ENCODE measurements around the gene ADAM19. TPM values are rescaled to one million over a fixed set of nuclear protein-coding genes. Genes with fewer than 3 reads are reported as not detected.
A peak's percentile ranks its signal among the peaks of the same experiment; 100 is the strongest.

The ADAM19 gene
- polyA plus RNA-seq, 1 of the 3 experiments (the other 2 are of a cell fraction) = 46.9 TPM

DNA sequence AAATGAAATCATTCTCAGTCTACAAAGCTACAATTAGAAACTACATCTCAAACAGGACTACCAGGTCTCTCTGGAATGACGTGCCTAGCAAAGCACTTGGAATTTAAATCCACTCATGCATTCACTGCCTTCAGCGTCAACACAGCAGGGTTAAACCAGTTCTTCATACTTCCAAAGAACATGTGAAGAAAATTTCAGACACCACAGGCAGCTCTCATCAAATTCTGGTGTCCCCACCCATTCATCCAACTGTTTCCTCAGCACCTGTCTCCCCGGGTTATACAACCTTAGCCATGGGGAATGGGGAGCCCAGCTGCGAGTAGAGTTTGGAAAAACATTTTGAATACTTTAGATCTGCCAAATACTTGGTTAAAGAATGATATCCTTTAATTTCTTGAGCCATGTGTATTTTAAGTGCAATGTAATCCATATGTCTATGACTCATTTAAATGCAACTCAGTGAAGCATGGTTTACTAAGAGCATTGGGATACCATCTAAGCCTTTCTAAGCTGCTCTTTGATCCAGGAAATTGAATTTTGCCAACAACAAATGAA lies 17.5 kb downstream of the ADAM19 start (continued):
- TF ChIP-seq RAD21 (IDR thresholded peaks at IDR 0.05; ENCODE audit: low read length) = no peak

DNA sequence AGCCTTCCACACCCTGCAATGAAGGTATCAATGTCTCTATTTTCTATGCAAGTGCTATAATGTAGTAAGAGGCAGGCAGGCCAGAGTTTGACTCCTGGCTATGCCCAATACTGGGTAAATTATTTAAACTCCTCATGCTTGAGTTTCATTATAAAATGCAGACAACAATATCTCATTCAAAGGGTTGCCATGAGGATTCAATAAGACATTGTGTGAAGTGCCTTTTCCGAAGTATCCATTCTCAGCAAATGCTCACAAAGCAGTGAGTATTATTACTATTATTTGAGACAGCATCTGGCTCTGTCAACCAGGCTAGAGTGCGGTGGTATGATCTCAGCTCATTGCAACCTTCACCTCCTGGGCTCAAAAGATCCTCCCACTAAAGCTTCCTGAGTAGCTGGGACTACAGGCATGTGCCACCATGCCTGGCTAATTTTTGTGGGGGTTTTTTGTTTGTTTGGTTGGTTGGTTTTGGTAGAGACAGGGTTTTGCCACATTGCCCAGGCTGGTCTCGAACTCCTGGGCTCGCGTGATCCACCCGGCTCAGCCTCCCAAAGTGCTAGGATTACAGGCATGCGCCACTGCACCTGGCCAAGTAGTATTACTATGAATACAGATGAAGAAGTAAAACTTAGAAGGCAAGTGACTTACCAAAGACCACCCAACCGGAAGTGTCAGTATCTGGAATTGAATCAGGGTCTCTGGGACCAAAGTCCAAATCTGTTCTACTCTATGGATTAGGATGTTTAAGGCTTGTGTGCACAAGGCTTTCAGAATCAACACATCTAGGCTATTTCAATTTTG lies 18.8 kb downstream of the ADAM19 start:
- H3K79me2 ChIP-seq (ENCODE audit: insufficient read depth) = peaks cover 95% of the 10 kb centered on the region
- peaks cover 17 to 59% of the 10 kb centered on the region in 2 experiments for H3K4me1 ChIP-seq (ENCODE audit: control insufficient read depth in 1 of 2, insufficient read depth in 2 of 2, low read depth in 1 of 2, low read length in 1 of 2)

More for the DNA sequence above, 18.8 kb downstream of the ADAM19 start:
- WGBS (ENCODE audit: low lambda C conversion rate) = 95% methylated on average over 8 of the region's 8 CpGs
- Histone ChIP-seq H3F3A (replicated peaks; ENCODE audit: insufficient read depth) (peaks cover 47% of the 10 kb centered on the region), H3K27me3 (ENCODE audit: insufficient read depth) (no peaks in the 10 kb centered on the region), H3K36me3 (replicated peaks in 1 of 2; ENCODE audit: control insufficient read depth in 1 of 2, insufficient read depth in 2 of 2, low read length in 1 of 2) (peaks cover 0 to 48% of the 10 kb centered on the region in 2 experiments), H3K9me3 (no peaks in the 10 kb centered on the region), H3K4me3 (ENCODE audit: low read depth in 2 of 2, low read length in 1 of 2) (no peak overlapping the region), H4K20me1 (ENCODE audit: insufficient read depth) (peaks cover 41% of the 10 kb centered on the region), H3K9me2 (no peaks in the 10 kb centered on the region), H3K27ac (ENCODE audit: low read depth in 2 of 2, low read length in 1 of 2) (peak overlapping the region in 1 of 2 experiments; percentile 92; a peak in 3 of 4 replicates), H3K4me2 (no peak overlapping the region; the same call in 1 of the 2 replicates), H2AFZ (ENCODE audit: low read depth) (no peak overlapping the region), H3K9ac (no peak overlapping the region)
- ChIA-PET CTCF (interaction anchor here (1.4 kb wide), 1 partner anchor 8 kb away, joined by 6 read pairs; no protein-coding TSS in a partner anchor), POLR2A (no interaction called here)
- no peak for DNase-seq
- TF ChIP-seq SIN3A (IDR thresholded peaks at IDR 0.05; ENCODE audit: borderline replicate concordance, low read depth, low read length) (no peak), GATA2 (CRISPR knock-in tag; IDR thresholded peaks at IDR 0.05) (no peak), USF2 (IDR thresholded peaks at IDR 0.05; ENCODE audit: borderline replicate concordance, low read depth, low read length) (no peak), RCOR1 (IDR thresholded peaks at IDR 0.05; ENCODE audit: low read length) (no peak), NFIC (IDR thresholded peaks at IDR 0.05; ENCODE audit: borderline replicate concordance) (no peak), FOSL2 (IDR thresholded peaks at IDR 0.05; ENCODE audit: borderline replicate concordance, low read depth) (no peak), MXI1 (IDR thresholded peaks at IDR 0.05; ENCODE audit: low read depth, low read length) (no peak), MAX (IDR thresholded peaks at IDR 0.05; ENCODE audit: low read depth) (no peak), TAF1 (IDR thresholded peaks at IDR 0.05; ENCODE audit: borderline replicate concordance, low read depth, low read length) (no peak), GABPA (IDR thresholded peaks at IDR 0.05; ENCODE audit: low read depth) (no peak), SMC3 (IDR thresholded peaks at IDR 0.05; ENCODE audit: low read depth, low read length) (no peak), CHD2 (IDR thresholded peaks at IDR 0.05; ENCODE audit: low read length, partially characterized antibody) (no peak), PBX3 (IDR thresholded peaks at IDR 0.05) (no peak), RAD21 (IDR thresholded peaks at IDR 0.05; ENCODE audit: low read length) (no peak), FOXJ3 (CRISPR knock-in tag; IDR thresholded peaks at IDR 0.05) (no peak), IRF3 (IDR thresholded peaks at IDR 0.05; ENCODE audit: low read depth, low read length) (no peak), ELF1 (IDR thresholded peaks at IDR 0.05) (no peak)
- TF ChIP-seq, protein P1, sequence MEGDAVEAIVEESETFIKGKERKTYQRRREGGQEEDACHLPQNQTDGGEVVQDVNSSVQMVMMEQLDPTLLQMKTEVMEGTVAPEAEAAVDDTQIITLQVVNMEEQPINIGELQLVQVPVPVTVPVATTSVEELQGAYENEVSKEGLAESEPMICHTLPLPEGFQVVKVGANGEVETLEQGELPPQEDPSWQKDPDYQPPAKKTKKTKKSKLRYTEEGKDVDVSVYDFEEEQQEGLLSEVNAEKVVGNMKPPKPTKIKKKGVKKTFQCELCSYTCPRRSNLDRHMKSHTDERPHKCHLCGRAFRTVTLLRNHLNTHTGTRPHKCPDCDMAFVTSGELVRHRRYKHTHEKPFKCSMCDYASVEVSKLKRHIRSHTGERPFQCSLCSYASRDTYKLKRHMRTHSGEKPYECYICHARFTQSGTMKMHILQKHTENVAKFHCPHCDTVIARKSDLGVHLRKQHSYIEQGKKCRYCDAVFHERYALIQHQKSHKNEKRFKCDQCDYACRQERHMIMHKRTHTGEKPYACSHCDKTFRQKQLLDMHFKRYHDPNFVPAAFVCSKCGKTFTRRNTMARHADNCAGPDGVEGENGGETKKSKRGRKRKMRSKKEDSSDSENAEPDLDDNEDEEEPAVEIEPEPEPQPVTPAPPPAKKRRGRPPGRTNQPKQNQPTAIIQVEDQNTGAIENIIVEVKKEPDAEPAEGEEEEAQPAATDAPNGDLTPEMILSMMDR (IDR thresholded peaks at IDR 0.05) = no peak
- TF ChIP-seq, protein P2, sequence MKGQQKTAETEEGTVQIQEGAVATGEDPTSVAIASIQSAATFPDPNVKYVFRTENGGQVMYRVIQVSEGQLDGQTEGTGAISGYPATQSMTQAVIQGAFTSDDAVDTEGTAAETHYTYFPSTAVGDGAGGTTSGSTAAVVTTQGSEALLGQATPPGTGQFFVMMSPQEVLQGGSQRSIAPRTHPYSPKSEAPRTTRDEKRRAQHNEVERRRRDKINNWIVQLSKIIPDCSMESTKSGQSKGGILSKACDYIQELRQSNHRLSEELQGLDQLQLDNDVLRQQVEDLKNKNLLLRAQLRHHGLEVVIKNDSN (IDR thresholded peaks at IDR 0.05; ENCODE audit: borderline replicate concordance, low read depth) = no peak

Measured in SK-N-SH (cell line).